Endothelial cell of umbilical vein (primary cell): ENCODE data around the gene LFNG. TPM values are rescaled to one million over a fixed set of nuclear protein-coding genes. Genes with fewer than 3 reads are reported as not detected.
A peak's percentile ranks its signal among the peaks of the same experiment; 100 is the strongest.

Source experiments
- BruUV-seq: library from RNA; stranded (reverse); fragments of 400-500 nt; replicated peaks from 2 replicates; lab custom pipeline; 2021; lab: Mats Ljungman, UMichigan
- CTCF ChIA-PET: fragments of 300-600, 350-600 bp; sonication (Branson Sonifier 250); formaldehyde crosslinking; loops from one replicate; lab custom pipeline; 2021; ENCODE audit warnings: antibody characterized with exemption, inconsistent platforms; lab: Charles Lee
- POLR2A ChIA-PET: fragments of 300-600, 350-600 bp; sonication (Branson Sonifier 250); formaldehyde crosslinking; loops from one replicate; lab custom pipeline; 2021; ENCODE audit warnings: antibody characterized with exemption, inconsistent platforms; lab: Charles Lee
- DNase-seq: peaks from one replicate; pipeline ENCODE4 v3.0.0-alpha.2; 2011; ENCODE audit warnings: low read depth, low spot score
- FAIRE-seq: peaks from 2 replicates; lab custom pipeline; 2011; peaks lifted over from hg19 to GRCh38; lab: Jason Lieb, UNC
- H2AFZ ChIP-seq: 2 replicates; pipeline ENCODE4 v1.6.0; 2012; ENCODE audit warnings: low read depth, low read length, control low read depth, inconsistent platforms
- H3K27ac ChIP-seq: 2 replicates; pipeline ENCODE4 v1.5.1; 2011; ENCODE audit warnings: low read depth, mild to moderate bottlenecking, control low read depth, low read length, moderate library complexity; ENCODE audit not compliant: insufficient read depth
- H3K27me3 ChIP-seq, 2 experiments: 2 replicates each; pipeline versions ENCODE4 v1.6.0 to v1.6.1; 2011; ENCODE audit warnings: low read length in 2 of 2, mixed read lengths in 1 of 2; ENCODE audit not compliant: control insufficient read depth in 2 of 2, insufficient read depth in 2 of 2
- H3K36me3 ChIP-seq, 2 experiments: 2 replicates in 1 of 2; 3 replicates in 1 of 2; pipeline ENCODE4 v1.5.1; 2011; ENCODE audit warnings: low read length in 2 of 2, mild to moderate bottlenecking in 1 of 2, moderate library complexity in 1 of 2; ENCODE audit not compliant: control insufficient read depth in 2 of 2, insufficient read depth in 2 of 2; ENCODE audit errors: extremely low read depth in 1 of 2
- H3K4me1 ChIP-seq: 3 replicates; pipeline ENCODE4 v1.5.1; 2011; ENCODE audit warnings: mild to moderate bottlenecking, low read length; ENCODE audit not compliant: control insufficient read depth, insufficient read depth; ENCODE audit errors: extremely low read depth
- H3K4me2 ChIP-seq: 2 replicates; pipeline ENCODE4 v1.6.1; 2011; ENCODE audit warnings: low read length, control low read depth, mixed read lengths; ENCODE audit not compliant: insufficient read depth
- H3K4me3 ChIP-seq, 3 experiments: fragments of 200-600 bp in 1 of 3; sonication (generic), shearing (Covaris generic) in 1 of 3; replicated peaks in 1 of 3; 2 replicates each; pipeline ENCODE4 v1.5.1; 2011 to 2016; ENCODE audit warnings: control low read depth in 3 of 3, low read length in 3 of 3, mild to moderate bottlenecking in 2 of 3, inconsistent platforms in 1 of 3, low read depth in 1 of 3, moderate library complexity in 1 of 3; ENCODE audit not compliant: insufficient read depth in 1 of 3
- H3K79me2 ChIP-seq: 2 replicates; pipeline ENCODE4 v1.6.0; 2012; ENCODE audit warnings: low read length, inconsistent platforms; ENCODE audit not compliant: control insufficient read depth, insufficient read depth
- H3K9ac ChIP-seq: replicated peaks from 2 replicates; pipeline ENCODE3; 2011; ENCODE audit warnings: low read length, control low read depth; ENCODE audit not compliant: insufficient read depth; ENCODE audit errors: extremely low read depth
- H3K9me1 ChIP-seq: replicated peaks from 3 replicates; pipeline ENCODE4 v1.6.0; 2011; ENCODE audit warnings: mild to moderate bottlenecking, low read length; ENCODE audit not compliant: control insufficient read depth, insufficient read depth; ENCODE audit errors: extremely low read depth
- H3K9me3 ChIP-seq: replicated peaks from 2 replicates; pipeline ENCODE4 v1.5.1; 2012; ENCODE audit warnings: low read length, inconsistent platforms; ENCODE audit not compliant: control insufficient read depth, insufficient read depth
- H4K20me1 ChIP-seq: replicated peaks from 2 replicates; pipeline ENCODE3; 2011; ENCODE audit warnings: mild to moderate bottlenecking, low read length; ENCODE audit not compliant: control insufficient read depth, insufficient read depth; ENCODE audit errors: extremely low read depth
- EZH2 ChIP-seq: IDR thresholded peaks from 2 replicates; pipeline ENCODE4 v1.6.1; 2012; ENCODE audit warnings: borderline replicate concordance, low read depth, mild to moderate bottlenecking, moderate library complexity, low read length, inconsistent platforms; ENCODE audit not compliant: severe bottlenecking
- FOS ChIP-seq: IDR thresholded peaks from 2 replicates; pipeline ENCODE4 v1.6.1; 2011; ENCODE audit warnings: mild to moderate bottlenecking, low read length, moderate library complexity, borderline replicate concordance; ENCODE audit not compliant: insufficient read depth
- GATA2 ChIP-seq: IDR thresholded peaks from 2 replicates; pipeline ENCODE4 v1.7.0; 2011; ENCODE audit warnings: low read depth, mild to moderate bottlenecking, moderate library complexity, mixed read lengths, low read length; ENCODE audit not compliant: insufficient read length, insufficient read depth
- JUN ChIP-seq: IDR thresholded peaks from 2 replicates; pipeline ENCODE4 v1.6.1; 2011; ENCODE audit warnings: borderline replicate concordance, low read depth; ENCODE audit not compliant: insufficient read length, insufficient read depth
- MYC ChIP-seq: IDR thresholded peaks from one replicate; pipeline ENCODE4 v1.6.1; 2011; ENCODE audit warnings: mild to moderate bottlenecking, low read depth, low read length
- POLR2A ChIP-seq: IDR thresholded peaks from 2 replicates; pipeline ENCODE4 v1.6.1; 2012; ENCODE audit warnings: low read depth, mild to moderate bottlenecking, control low read depth, low read length
- POLR2AphosphoS5 ChIP-seq: IDR thresholded peaks from 2 replicates; pipeline ENCODE4 v1.6.1; 2012; ENCODE audit warnings: low read depth, mild to moderate bottlenecking, control low read depth, low read length, moderate library complexity; ENCODE audit not compliant: insufficient read depth
- dilution Hi-C: fragments of 300-500 bp; cut with MboI; formaldehyde crosslinking; loops from one replicate; pipeline ENCODE4 v1.15.0; 2019; ENCODE audit warnings: low sequenced_read_pairs; ENCODE audit not compliant: extremely low pct_ligation_motif_present
- intact Hi-C: fragments of 100-400 bp; cut with micrococcal nuclease; formaldehyde crosslinking; loops from one replicate; pipeline ENCODE4 v1.10.0; 2022
- polyA plus RNA-seq, 4 experiments: library from polyadenylated mRNA; depleted of rRNA in 3 of 4; stranded (reverse) in 3 of 4; unstranded in 1 of 4; fragments of >200 nt; gene quantifications; 2 replicates each; pipeline versions ENCODE4 v1.2.1 to v1.2.3, GENCODE V29; 2011 to 2012; ENCODE audit warnings: missing spikeins in 1 of 4
- total RNA-seq: library from RNA; stranded (reverse); gene quantifications from 2 replicates; pipeline ENCODE4 v1.2.3, GENCODE V29; 2021
- TF ChIP-seq, protein P1 (sequence below): IDR thresholded peaks from 2 replicates; pipeline ENCODE4 v1.6.1; 2011; ENCODE audit not compliant: insufficient read depth, insufficient read length
- TF ChIP-seq, protein P2 (sequence below), 2 donors: IDR thresholded peaks; 1 replicate in 1 of 2; 2 replicates in 1 of 2; pipeline ENCODE4 v1.5.1; 2011; ENCODE audit warnings: low read length in 2 of 2, mild to moderate bottlenecking in 2 of 2, moderate library complexity in 2 of 2, control low read depth in 1 of 2, inconsistent platforms in 1 of 2, low read depth in 1 of 2; ENCODE audit not compliant: insufficient read depth in 1 of 2; ENCODE audit errors: extremely low read depth in 1 of 2

LFNG gene
- total and polyA plus RNA-seq, 2 donors (not counting 3 experiments of a cell fraction or from before 2014, with no cell fraction given) = 12.6 to 13.1 TPM

DNA sequence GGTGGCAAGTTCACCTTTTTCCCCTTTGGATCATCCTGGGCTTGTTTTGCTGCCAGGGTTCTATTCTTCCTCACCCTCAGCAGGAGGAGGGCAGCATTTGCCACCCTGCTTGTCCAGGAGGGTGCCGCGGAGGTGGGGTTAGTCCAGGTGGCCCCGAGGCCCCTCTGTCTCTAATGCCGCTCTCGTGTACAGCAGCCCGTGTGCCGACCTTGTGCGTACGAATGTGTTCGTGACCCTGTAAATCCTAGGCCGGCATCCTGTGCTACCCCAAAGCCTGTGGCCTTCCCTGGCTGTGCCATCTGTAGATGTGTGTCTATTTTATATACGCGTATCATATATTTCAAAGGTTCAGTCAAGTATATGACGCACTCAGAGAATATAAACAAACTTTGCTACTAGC is 49.8 kb downstream of the LFNG start:
- dilution Hi-C loops = no loop called here
- FAIRE-seq (no peak), DNase-seq (no peak)
- Histone ChIP-seq H3K27me3 (no peaks in the 10 kb centered on the region), H3K36me3 (no peaks in the 10 kb centered on the region), H3K9me3 (no peaks in the 10 kb centered on the region), H4K20me1 (no peaks in the 10 kb centered on the region), H3K79me2 (no peaks in the 10 kb centered on the region), H3K4me1 (peaks cover 26% of the 10 kb centered on the region), H2AFZ (no peak overlapping the region), H3K4me2 (no peak overlapping the region), H3K4me3 (no peak overlapping the region), H3K9ac (no peak overlapping the region), H3K27ac (no peak overlapping the region), H3K9me1 (no peaks in the 10 kb centered on the region)
- no peak for TF ChIP-seq POLR2A
- TF ChIP-seq JUN = no peak
- TF ChIP-seq FOS = no peak
- TF ChIP-seq POLR2AphosphoS5 = no peak
- TF ChIP-seq EZH2 = no peak
- BruUV-seq = no TSS peak
- intact Hi-C loops = no loop called here
- CTCF ChIA-PET = no interaction called here
- POLR2A ChIA-PET = no interaction called here

DNA sequence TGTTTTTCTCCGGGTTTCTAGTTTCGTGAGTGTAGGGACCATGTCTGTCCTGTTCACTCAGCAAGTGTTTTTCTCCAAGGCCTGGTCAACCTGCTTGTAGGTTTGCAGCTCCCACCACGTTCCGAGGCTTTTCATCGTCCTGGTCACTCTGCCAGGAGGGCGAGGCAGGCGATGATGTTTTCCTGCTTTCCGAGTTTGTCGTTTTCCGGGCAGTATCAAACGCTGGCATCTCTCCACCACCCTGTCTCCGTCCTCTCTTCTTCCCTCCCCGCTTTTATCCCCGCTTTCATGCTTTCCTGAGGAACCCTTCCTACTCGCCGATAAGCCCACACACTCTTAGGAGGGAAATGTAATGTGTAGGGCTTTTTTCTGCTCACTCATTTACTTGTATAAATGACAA is 50.4 kb downstream of the LFNG start:
- peak; percentile 79 for FAIRE-seq
- Histone ChIP-seq H3K27me3 (no peaks in the 10 kb centered on the region), H3K4me1 (peaks cover 26% of the 10 kb centered on the region), H3K9ac (no peak overlapping the region), H4K20me1 (no peaks in the 10 kb centered on the region), H3K36me3 (no peaks in the 10 kb centered on the region), H3K9me3 (no peaks in the 10 kb centered on the region), H3K79me2 (no peaks in the 10 kb centered on the region), H2AFZ (peak overlapping the region; percentile 45), H3K9me1 (no peaks in the 10 kb centered on the region), H3K4me2 (peak overlapping the region; percentile 17), H3K4me3 (no peak overlapping the region), H3K27ac (no peak overlapping the region)
- POLR2A ChIA-PET = no interaction called here
- CTCF ChIA-PET = no interaction called here
- intact Hi-C loops (loop anchor here (5.0 kb wide), 1 partner anchor 72 kb away; no protein-coding TSS in a partner anchor), dilution Hi-C loops (no loop called here)
- TF ChIP-seq, protein P1, sequence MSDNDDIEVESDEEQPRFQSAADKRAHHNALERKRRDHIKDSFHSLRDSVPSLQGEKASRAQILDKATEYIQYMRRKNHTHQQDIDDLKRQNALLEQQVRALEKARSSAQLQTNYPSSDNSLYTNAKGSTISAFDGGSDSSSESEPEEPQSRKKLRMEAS = no peak
- TF ChIP-seq POLR2AphosphoS5 = no peak
- no peak for TF ChIP-seq FOS
- TF ChIP-seq POLR2A = no peak
- no peak for TF ChIP-seq JUN
- TF ChIP-seq, protein P2, sequence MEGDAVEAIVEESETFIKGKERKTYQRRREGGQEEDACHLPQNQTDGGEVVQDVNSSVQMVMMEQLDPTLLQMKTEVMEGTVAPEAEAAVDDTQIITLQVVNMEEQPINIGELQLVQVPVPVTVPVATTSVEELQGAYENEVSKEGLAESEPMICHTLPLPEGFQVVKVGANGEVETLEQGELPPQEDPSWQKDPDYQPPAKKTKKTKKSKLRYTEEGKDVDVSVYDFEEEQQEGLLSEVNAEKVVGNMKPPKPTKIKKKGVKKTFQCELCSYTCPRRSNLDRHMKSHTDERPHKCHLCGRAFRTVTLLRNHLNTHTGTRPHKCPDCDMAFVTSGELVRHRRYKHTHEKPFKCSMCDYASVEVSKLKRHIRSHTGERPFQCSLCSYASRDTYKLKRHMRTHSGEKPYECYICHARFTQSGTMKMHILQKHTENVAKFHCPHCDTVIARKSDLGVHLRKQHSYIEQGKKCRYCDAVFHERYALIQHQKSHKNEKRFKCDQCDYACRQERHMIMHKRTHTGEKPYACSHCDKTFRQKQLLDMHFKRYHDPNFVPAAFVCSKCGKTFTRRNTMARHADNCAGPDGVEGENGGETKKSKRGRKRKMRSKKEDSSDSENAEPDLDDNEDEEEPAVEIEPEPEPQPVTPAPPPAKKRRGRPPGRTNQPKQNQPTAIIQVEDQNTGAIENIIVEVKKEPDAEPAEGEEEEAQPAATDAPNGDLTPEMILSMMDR (IDR thresholded peaks at IDR 0.05; ENCODE audit: extremely low read depth in 1 of 2, insufficient read depth in 1 of 2, low read depth in 1 of 2, low read length in 2 of 2) = no peak
- TF ChIP-seq MYC = no peak
- TF ChIP-seq EZH2 = no peak
- TF ChIP-seq GATA2 = no peak
- peak; percentile 57 for DNase-seq
- BruUV-seq = no TSS peak
